ENCODE measurements around the gene RNGTT.
"Not testable (repeated sequence)": the region's sequence is repeated elsewhere in the genome, so short reads cannot be mapped to it uniquely, and the experiment has no call there.

Gene RNGTT

GRCh38 chr6:88807622-88808021 is 155.8 kb downstream of the RNGTT start:
- DNase-seq: no peak

- DNase-seq: no peak
Observed at GRCh38 chr6:88806728-88807127, 156.7 kb downstream of the RNGTT start.

GRCh38 chr6:88804701-88805100 is 158.7 kb downstream of the RNGTT start:
- DNase-seq: no peak

DNA sequence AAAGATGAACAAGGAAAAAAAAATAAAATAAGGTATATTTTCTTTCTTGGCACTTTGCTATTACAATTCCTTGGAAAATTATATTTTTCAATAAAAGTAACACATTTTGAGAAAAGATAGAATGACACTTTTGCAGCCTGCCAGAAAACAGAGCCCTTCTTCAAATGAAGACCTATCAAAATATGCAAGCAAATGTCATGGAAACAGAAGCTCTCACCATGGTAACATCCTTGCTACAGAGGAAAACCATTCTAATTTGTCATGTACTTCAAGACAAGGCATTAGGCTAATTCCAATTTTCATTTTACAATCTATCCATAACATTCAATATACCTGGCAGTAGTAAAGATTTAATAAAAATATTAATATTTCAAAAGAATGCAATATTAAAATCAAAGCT is 177.9 kb downstream of the RNGTT start:
- no peak for DNase-seq

DNA sequence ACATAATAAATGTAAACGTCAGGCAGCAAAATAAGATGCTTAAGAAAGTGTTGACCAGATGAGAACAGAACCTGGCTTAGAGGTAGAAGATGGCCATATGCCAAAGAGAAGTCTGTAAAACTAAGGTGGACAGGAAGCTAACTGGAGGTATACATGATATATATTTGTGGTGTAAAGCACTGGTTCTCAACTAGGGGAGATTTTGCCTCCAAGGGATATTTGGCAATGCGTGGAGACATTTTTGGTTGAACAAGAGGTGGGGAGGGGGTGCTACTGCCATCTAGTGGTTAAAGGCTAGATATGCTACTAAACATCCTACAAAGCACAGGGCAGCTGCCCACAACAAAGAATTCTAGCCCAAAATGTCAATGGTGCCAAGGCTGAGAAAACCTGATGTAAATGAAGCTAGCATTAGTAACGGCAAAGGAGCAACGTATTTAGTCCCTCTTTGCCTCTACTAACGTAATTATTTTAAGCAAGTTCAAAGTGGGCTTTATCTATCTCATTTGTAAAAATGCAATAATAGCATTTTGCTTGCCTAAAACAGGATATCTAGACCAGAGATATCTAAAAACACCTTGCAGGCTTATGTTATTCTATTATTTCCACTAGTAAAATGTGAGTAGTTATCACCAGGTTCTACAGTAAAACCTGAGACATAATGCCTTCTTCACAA is 182.6 kb downstream of the RNGTT start:
- peak; percentile 58 to 69 for DNase-seq

DNA sequence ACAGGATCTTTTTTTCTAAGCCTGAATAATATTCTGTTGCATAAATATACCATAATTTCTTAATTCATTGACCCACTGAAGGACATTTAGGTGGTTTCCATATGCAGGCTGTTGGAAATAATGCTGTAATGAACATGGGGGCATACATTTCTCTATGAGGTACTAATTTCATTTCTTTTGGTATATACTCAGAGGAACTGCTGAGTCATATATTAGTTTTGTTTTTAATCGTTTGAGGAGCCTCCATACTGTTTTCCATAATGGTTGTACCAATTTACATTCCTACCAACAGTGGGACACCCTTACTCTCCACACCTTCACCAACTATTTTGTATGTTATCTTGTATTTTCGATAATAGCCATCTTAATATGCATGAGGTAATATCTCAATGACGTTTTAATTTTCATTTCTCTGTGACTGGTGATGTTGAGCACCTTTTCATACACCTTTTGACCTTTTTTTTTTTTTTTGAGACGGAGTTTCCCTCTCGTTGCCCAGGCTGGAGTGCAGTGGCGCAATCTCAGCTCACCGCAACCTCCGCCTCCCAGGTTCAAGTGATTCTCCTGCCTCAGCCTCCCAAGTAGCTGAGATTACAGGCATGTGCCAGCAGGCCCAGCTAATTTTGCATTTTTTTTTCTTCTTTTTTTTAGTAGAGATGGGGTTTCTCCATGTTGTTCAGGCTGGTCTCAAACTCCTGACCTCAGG is 187.4 kb downstream of the RNGTT start:
- DNase-seq: no peak

DNA sequence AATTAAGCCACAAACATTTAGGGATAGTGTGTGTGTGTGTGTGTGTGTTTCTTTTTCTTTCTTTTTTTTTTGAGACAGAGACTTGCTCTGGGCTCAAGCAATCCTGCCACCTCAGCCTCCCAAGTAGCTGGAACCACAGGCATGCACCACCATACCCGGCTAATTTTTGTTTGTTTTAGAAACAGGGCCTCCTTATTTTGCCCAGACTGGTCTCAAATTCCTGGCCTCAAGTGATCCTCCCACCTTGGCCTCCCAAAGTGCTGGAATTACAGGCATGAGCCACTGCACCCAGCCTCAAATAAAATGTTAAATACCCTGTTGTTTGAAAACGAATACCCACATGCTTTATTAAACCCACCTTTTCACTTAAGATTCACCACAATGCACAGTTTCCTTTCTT is 195.3 kb downstream of the RNGTT start:
- DNase-seq: not testable (repeated sequence)

DNA sequence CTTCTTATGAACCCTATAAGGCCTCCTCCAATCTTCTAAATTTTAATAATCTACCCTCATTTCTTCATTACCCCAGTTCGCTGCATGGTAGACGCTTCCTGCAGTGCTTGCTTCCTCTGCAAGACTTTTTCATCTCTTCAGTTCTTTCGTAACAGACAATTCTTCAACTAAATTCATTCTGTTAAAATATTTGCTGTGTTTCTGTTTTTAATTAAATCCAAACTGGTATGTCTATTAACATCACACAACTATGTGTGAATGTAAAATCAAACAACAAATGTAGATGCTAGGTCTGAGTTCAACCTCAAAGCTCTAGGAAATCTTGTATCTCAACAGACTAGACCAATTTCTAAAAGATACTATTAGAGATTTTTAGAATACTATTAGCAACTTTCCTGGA is 199.3 kb downstream of the RNGTT start:
- no peak for DNase-seq

DNA sequence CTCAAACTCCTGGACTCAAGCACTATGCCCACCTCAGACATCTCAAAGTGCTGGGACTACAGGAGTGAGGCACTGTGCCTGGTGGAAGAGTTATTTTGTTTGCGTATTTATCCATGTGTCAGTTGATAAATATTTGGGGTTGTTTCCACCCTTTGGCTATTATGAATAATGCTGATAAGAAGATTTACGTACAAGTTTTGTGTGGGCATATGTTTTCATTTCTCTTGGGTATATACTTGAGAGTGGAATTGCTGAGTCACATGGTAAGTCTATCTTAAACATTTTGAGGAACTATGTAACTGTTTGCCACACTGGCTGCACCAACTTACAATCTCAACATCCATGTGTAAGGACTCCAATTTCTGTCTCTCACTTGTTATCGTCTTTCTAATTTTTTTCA is 200.3 kb downstream of the RNGTT start:
- DNase-seq: peak in 1 of 2 donors; percentile 13

- DNase-seq: no peak
Observed at GRCh38 chr6:88761237-88762031, 202.0 kb downstream of the RNGTT start.

DNA sequence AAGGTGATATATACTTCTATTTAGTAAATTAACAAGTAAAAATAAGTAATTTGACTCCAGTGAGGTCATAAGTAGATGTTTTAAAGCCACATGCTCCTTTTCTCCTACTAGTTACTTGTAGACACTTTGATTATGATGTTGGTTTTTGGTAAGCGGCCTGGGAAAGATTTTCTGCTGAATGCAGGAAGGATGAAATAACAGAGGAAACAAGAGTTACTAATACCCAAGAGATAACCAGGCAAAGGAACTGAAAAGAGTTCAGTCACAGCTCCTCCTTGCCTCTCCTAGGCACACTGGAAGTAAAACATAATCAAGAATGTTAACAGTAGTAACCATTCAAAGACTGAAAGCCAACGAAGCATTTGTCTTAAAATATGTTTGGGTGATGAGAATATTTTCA is 203.3 kb downstream of the RNGTT start:
- DNase-seq: no peak

DNA sequence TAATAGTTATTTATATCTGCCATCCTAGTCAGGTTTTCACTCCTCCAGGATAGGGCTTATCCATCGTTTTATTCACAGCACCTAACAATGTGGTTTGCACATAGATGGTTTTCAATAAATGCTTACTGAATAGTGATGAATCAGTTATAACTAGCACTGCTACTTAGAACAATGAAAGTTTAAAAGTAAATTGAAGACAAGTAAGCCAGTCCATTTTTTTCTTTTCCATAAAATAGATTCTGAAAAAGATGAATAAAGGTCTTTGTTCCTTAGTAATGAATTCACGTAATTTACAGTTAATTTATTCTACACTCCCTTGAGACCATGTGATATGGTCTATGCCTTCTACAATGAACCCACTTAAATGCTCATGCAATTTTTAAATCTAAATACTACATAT is 212.5 kb downstream of the RNGTT start:
- no peak for DNase-seq

DNA sequence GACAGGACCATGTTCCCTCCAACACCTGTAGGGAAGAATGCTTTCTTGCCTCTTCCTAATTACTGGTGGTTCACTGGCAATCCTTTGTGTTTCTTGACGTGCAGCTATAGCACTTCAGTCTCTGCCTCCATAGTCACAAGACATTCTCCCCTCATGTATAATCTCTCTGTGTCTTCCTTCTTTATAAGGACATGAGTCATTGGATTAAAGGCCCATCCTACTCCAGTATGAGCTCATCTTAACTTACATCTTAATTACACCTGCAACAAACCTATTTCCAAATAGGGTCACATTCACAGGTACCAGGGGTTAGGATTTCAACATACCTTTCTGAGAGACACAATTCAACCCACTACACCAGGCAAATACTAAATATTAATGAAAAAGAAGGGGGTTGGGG is 213.6 kb downstream of the RNGTT start:
- DNase-seq: no peak

DNA sequence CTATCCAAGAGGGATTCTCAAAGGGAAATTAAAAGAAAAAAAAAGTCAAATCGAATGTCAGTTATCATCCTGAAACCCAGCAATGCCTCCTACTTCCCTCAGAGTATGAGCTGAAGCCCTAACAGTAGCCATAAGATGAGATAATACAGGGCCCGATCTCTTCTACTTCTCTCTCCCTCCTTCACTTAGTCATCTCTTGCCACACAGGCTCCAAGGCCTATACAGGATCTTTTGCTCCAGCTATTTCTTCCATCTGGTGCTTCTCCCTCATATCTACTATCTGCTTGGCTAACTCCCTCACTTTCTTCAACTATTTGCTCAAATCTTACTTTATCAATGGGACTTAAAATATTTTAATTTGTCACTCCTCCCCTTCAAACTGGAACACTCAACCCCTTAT is 215.3 kb downstream of the RNGTT start:
- DNase-seq: peak in 1 of 2 donors; percentile 2

DNA sequence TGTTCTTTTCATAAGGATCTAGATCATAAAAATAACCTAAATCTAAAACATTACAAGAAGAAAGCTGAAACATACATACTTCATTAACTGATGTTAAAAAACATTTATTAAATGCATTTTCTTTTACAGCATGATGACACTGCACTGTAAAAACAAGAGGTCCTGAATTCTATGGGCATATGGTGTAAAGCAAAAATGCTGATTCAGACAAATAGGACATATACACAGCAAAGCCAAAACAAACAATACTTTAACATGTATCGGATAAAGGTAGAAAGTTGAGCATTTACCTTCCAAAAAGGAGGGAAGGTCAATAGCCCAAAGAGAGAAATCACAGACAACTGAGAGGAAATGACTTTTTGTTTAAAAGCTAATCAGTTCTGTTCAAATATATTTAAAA is 221.5 kb downstream of the RNGTT start:
- no peak for DNase-seq

- DNase-seq: no peak
Observed at GRCh38 chr6:88741071-88741470, 222.3 kb downstream of the RNGTT start.

DNA sequence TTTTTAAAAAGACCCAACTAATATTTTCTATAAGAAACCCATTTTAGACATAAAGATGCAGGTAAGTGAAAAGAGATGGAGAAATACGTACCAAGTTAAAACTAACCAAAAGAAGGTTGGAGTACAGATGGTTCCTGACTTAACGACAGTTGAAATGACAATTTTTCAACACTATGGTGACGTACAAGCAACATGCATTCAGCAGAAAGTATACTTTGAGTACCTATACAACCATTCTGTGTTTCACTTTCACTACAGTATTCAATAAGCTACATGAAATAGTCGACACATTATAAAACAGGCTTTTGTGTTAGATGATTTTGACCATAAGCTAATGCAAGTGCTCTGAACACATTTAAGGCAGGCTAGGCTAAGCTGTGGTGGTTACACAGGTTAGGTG is 228.9 kb downstream of the RNGTT start:
- DNase-seq: no peak

GRCh38 chr6:88730611-88731011 is 232.8 kb downstream of the RNGTT start:
- no peak for DNase-seq

DNA sequence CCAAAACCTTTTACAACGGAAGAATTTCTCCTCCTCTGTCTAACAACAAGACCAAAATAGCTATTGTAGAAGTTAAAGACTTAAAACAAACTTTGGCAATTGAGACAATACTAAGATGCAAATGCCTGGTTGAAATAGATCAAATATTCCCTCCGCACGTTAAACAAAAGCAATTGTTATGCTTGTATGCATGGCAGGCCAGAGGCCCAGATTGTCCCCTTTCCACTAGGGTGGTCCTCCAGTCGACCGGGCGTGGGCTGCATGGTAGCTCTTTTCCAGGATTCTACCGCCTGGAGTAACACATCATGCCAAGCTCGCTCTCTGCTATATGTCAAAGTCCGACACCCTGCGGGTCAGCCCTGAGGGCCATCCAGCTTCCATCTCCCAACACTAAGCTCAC is 234.7 kb downstream of the RNGTT start:
- DNase-seq: no peak

GRCh38 chr6:88726409-88726808 is 237.0 kb downstream of the RNGTT start:
- DNase-seq: not testable (repeated sequence)

DNA sequence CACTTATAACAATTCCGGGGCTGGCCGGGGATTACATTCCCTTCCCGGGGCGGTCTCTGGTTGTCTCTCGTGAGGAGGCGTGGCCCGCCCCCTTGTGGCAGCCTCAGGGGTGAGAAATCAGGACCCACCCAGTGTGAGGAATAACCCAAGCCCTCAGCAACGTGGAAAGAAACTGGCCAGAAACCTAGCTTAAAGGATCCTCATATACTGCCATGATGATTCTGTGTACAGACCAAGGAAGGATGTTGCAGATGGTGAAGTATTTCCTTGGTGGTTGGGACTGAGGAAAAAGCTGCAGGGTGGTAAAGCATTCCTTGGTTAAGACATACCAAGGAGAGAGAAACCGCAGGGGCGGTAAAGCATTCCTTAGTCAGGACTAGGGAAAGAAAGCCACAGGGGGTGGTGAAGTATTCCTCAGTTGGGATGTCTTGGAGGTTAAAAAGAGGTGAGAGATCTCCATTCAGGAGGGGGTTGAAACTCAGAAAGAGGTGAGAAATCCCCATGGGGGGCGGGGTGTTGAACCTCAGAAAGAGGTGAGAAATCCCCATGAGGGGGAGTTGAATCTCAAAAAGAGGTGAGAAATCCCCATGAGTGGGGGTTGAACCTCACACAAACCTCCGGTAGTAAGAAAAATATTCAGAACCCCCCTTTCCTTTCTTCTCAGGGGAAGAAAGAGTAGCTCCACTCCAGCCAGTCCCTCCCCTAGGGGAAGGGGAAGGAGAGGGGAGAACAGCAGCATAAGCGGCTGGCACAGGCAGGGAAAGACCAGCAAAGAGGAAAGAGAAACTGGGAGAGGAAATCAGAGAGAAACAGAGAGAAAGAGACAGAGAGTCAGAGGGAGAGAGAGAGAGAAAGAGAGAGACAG is 238.1 kb downstream of the RNGTT start:
- no peak for DNase-seq

DNA sequence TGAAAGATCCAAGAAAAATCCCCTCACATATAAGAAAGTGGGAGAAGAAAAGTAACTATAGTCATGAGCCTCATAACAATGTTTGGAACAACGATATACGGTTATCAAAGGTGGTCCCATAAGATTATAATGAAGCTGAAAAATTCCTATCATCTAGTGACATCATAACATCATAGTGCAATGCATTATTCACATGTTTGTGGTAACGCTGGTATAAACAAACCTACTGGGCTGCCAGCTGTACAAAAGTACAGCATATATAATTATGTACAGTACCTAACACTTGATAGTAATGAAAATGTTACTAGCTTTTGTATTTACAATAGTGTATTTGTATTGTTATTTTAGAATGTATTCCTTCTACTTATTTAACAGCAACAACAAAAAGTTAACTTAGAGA is 240.7 kb downstream of the RNGTT start:
- no peak for DNase-seq

DNA sequence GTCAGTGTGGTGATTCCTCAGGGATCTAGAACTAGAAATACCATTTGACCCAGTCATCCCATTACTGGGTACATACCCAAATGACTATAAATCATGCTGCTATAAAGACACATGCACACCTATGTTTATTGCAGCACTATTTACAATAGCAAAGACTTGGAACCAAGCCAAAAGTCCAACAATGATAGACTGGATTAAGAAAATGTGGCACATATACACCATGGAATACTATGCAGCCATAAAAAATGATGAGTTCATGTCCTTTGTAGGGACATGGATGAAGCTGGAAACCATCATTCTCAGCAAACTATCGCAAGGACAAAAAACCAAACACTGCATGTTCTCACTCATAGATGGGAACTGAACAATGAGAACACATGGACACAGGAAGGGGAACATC is 247.0 kb downstream of the RNGTT start:
- DNase-seq: not testable (repeated sequence)
